GM12865 (cell line): ENCODE measurements around the gene GATB.

ENCODE experiments used
- DNase-seq: peaks from one replicate; pipeline ENCODE4 v3.0.0; 2010; ENCODE audit warnings: low read depth
- H3K4me3 ChIP-seq: 2 replicates; pipeline ENCODE4 v1.5.1; 2011; ENCODE audit warnings: mild to moderate bottlenecking, low read depth, low read length, control low read depth
- TF ChIP-seq, protein P1 (sequence below): IDR thresholded peaks from 2 replicates; pipeline ENCODE4 v1.5.1; 2011; ENCODE audit warnings: low read length, control low read depth, low read depth, inconsistent platforms; ENCODE audit not compliant: insufficient read depth; ENCODE audit errors: missing control alignments

GATB gene

DNA sequence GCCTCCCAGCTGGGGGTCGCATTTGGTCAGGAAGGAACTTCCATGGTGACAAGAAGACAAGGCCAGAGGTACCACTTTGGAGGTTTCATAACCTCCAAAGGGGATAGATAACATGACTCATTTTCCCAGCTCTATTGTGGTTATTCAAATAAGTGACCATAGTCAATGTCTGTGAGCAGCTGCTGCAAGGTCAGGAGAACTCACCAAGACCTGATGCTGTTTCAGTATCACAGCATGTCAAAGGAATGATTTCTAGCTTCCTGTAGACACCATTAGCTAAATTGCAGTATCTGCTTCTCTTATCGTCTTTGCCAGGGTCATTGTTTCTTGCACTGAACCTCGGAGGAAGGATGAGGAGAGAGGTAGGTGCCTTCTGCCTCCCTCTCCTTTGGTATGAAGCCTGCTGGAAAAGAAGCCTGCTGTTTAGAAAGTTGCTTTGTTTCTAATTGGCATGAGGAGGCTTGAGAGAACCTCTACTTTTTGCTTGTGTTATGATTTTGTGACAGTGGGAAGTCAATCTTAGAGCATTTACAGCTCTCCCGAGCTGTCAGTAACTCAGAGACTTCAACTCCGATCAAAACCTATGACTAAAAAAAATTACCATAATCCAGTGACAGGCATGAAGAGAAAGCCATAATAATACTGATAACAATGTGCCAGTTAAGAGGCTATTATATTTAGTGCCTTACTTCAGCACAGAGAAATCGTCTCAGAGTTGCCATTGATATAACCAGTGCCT lies 38.0 kb upstream of the GATB start:
- peak; percentile 73 for DNase-seq

DNA sequence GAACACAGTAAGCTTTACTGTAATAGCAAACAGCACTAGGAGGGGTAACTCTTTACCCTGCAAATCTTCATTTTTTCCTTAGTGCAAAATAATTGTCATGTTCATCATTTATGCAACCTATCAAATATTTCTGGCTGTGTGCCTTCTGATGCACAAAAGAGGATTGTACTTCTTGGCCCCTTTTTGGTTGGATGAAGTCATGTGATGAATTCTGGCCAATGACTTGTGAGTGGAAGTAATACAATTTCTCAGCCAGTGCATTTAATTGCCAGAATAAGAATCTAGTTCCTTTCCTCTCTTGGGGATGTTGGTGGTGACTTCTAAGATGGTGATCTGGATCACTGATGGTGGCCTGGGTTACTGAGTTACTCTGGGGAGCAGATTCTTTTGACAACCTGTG lies 37.0 kb upstream of the GATB start:
- TF ChIP-seq, protein P1, sequence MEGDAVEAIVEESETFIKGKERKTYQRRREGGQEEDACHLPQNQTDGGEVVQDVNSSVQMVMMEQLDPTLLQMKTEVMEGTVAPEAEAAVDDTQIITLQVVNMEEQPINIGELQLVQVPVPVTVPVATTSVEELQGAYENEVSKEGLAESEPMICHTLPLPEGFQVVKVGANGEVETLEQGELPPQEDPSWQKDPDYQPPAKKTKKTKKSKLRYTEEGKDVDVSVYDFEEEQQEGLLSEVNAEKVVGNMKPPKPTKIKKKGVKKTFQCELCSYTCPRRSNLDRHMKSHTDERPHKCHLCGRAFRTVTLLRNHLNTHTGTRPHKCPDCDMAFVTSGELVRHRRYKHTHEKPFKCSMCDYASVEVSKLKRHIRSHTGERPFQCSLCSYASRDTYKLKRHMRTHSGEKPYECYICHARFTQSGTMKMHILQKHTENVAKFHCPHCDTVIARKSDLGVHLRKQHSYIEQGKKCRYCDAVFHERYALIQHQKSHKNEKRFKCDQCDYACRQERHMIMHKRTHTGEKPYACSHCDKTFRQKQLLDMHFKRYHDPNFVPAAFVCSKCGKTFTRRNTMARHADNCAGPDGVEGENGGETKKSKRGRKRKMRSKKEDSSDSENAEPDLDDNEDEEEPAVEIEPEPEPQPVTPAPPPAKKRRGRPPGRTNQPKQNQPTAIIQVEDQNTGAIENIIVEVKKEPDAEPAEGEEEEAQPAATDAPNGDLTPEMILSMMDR, result no peak
- H3K4me3 ChIP-seq, result no peak overlapping the region

More for the DNA sequence above, 38.0 kb upstream of the GATB start:
- TF ChIP-seq, protein P1, result no peak
- H3K4me3 ChIP-seq, result no peak overlapping the region

DNA sequence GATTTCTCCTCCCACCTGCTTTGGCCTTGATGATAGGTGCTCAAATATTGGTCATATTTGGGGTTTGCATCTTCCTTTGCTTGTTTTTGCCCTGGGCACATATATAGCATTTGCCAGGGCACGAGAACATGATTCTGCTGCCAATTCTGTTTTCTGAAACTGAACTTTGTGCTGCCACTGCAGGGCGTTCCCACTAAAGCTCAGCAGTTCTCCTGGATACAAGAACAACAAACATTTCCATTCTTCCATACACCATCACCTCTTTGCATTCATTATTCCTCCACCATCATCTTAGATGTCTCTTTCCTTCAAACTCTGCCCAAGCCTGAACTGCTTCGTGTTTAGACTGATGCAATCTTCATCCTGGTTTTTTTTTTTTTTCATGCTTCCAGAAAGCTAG lies 36.3 kb upstream of the GATB start:
- TF ChIP-seq, protein P1, result no peak
- no peak overlapping the region for H3K4me3 ChIP-seq
- DNase-seq, result no peak

More for the DNA sequence above, 37.0 kb upstream of the GATB start:
- DNase-seq, result no peak

DNA sequence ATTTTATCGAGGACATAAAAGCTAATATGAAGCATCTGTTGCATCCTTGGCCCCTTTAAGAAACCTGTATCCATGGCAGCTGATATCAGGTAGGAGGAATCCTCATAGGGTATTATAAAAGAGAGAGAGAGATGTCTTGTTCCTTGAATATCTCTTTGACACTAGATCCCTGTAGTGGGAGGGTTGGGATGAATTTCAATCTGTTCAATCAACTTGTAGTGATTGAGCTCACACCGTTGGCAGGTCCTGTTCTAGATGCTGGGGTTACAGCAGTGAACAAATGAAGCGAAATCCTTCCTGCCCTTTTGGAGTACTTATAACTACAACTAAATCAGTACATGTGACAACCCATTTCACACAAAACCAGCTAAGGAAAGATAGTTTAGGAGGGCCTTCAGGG lies 35.3 kb upstream of the GATB start:
- no peak overlapping the region for H3K4me3 ChIP-seq
- no peak for DNase-seq

DNA sequence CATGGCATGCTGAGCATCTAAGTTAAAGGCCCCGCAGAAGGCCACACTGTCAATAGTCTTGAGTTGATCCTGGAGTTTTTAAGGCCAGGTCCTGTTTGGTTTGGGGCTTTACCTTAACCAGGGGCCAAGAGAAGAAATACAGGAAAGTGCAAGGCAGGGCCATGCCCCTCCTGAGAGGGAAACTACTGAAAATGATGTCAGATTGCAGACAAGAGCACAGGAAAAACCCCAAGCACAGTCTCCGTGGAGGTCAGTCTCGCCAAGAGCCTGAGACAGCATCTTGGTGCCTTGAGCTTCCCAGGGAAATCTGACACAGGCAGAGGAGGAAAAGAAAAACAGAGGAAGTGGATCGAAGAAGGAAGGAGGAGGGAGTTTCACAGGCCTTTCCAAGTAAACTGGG lies 32.2 kb upstream of the GATB start:
- peak; percentile 10 for DNase-seq
- TF ChIP-seq, protein P1, result no peak

More for the DNA sequence above, 35.3 kb upstream of the GATB start:
- TF ChIP-seq, protein P1, result no peak

DNA sequence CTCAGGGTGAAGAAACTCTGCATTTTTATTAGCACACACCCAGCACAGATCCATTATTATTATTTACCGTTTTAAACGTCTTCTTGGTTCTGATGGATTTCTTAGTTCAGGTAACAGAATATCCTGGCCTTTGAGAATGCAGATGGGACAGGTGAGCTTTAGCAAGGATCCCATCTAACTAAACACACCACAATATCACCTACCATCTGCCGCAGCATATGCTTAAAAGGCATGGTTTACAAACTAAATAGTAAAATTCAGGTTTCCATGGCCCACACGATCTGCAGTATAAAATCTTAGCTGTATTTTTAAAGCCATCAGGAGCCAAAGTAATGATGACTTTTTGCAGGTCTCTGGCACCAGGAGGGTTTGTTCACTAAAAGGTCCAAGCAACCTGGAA lies 31.7 kb upstream of the GATB start:
- H3K4me3 ChIP-seq, result no peak overlapping the region
- DNase-seq, result no peak
- TF ChIP-seq, protein P1, result no peak

More for the DNA sequence above, 32.2 kb upstream of the GATB start:
- no peak overlapping the region for H3K4me3 ChIP-seq

DNA sequence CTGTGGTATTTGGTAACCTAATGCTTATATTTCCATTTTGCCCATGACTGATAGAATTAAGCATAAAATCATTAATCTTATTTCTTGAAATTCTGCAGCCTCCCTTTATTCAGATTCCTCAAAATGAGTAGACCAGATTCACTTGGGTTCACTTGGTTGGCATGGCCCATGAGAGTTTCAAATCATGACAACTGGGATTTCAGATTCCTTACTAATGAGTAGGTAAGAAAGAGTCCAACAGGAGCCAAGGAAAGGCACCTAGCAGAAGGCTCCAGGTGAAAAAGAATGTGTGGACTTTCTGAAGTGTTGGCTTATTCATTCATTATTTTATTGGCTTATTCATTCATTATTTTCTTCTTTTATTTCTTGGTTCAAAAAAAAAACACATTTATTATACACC lies 27.2 kb upstream of the GATB start:
- DNase-seq, result no peak
- no peak overlapping the region for H3K4me3 ChIP-seq
- TF ChIP-seq, protein P1, result no peak
